ENCODE results near the gene ASGR2.

DNA sequence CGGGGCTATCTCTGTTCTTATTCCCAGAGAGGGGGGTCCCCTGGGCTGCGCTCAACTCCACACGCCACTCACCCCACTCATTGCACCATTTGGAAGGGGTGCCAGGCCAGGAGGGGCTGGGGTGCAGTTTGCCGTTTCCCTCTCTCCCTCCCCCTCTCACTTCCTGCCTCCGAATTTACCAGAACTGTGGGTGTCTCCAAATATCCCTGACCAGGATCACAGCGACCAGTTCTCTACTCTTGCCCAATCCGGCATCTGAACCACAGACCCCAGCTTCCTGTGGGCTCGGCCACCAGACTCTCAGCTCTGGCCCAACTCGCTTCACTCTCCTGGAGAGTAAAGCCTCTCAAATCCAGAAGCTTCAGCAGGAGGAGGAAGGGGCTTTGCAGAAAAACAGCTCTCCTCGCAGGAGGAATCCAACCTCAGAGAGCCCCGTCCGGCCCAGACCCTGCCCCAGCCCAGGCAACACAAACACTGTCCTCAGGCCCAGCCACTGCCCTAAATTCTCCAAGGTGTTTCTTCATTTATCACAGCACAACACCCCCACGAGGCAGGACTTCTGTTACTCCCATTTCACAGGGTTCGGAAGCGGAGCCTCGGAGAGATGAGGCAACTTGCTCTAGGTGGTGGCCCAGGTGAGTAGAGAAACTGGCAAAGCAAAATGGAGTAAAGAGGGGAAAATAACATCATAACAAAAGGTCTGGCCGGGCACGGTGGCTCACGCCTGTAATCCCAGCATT, 423 bp upstream of the ASGR2 start:
- TF ChIP-seq, protein P1, sequence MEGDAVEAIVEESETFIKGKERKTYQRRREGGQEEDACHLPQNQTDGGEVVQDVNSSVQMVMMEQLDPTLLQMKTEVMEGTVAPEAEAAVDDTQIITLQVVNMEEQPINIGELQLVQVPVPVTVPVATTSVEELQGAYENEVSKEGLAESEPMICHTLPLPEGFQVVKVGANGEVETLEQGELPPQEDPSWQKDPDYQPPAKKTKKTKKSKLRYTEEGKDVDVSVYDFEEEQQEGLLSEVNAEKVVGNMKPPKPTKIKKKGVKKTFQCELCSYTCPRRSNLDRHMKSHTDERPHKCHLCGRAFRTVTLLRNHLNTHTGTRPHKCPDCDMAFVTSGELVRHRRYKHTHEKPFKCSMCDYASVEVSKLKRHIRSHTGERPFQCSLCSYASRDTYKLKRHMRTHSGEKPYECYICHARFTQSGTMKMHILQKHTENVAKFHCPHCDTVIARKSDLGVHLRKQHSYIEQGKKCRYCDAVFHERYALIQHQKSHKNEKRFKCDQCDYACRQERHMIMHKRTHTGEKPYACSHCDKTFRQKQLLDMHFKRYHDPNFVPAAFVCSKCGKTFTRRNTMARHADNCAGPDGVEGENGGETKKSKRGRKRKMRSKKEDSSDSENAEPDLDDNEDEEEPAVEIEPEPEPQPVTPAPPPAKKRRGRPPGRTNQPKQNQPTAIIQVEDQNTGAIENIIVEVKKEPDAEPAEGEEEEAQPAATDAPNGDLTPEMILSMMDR (IDR thresholded peaks at IDR 0.05): no peak
- TF ChIP-seq POLR2A (IDR thresholded peaks at IDR 0.05): no peak

All from adrenal gland (tissue), 5 donors.